Suprapubic skin (tissue), 4 donors: ENCODE data around the gene KCNK17. TPM values are rescaled to one million over a fixed set of nuclear protein-coding genes. Genes with fewer than 3 reads are reported as not detected.

Experiments used
- DNase-seq, 2 donors: peaks; one replicate each; pipeline ENCODE4 v3.0.0-alpha.2; 2019; ENCODE audit warnings: low spot score in 2 of 2
- H3K27ac ChIP-seq: fragments of 200-600 bp; sonication (generic); one replicate; pipeline ENCODE4 v1.5.1; 2019
- H3K27me3 ChIP-seq: fragments of 200-600 bp; sonication (generic); one replicate; pipeline ENCODE4 v1.5.1; 2019
- H3K36me3 ChIP-seq: fragments of 200-600 bp; sonication (generic); one replicate; pipeline ENCODE4 v1.5.1; 2019
- H3K4me1 ChIP-seq: fragments of 200-600 bp; sonication (generic); one replicate; pipeline ENCODE4 v1.5.1; 2019
- H3K4me3 ChIP-seq: fragments of 200-600 bp; sonication (generic); one replicate; pipeline ENCODE4 v1.5.1; 2019; ENCODE audit warnings: mild to moderate bottlenecking
- H3K9me3 ChIP-seq: fragments of 200-600 bp; sonication (generic); one replicate; pipeline ENCODE4 v1.5.1; 2019
- CTCF ChIP-seq, 2 donors: fragments of 200-600 bp in 1 of 2; fragments of 450-650 bp in 1 of 2; sonication (generic) in 1 of 2; IDR thresholded peaks; one replicate each; pipeline ENCODE4 v1.5.1; 2016 to 2019; ENCODE audit warnings: antibody characterized with exemption in 2 of 2, mild to moderate bottlenecking in 1 of 2, moderate library complexity in 1 of 2
- EP300 ChIP-seq: sonication (generic); formaldehyde crosslinking; IDR thresholded peaks from one replicate; pipeline ENCODE4 v1.6.1; 2017; ENCODE audit warnings: antibody characterized with exemption
- POLR2A ChIP-seq, 2 donors: fragments of 450-650 bp; IDR thresholded peaks; one replicate each; pipeline ENCODE4 v1.6.1; 2017; ENCODE audit warnings: antibody characterized with exemption in 2 of 2, mild to moderate bottlenecking in 2 of 2, moderate library complexity in 2 of 2
- POLR2AphosphoS5 ChIP-seq, 3 donors: sonication (generic); formaldehyde crosslinking; IDR thresholded peaks; one replicate each; pipeline ENCODE4 v1.6.1; 2017; ENCODE audit warnings: antibody characterized with exemption in 3 of 3
- WGBS: methylation state at CpG from one replicate; pipeline ENCODE4 v1.1.5; 2018; 5-methylcytosine and 5-hydroxymethylcytosine counted together
- total RNA-seq, 4 donors: library from RNA; depleted of rRNA; stranded (reverse); fragments of >200 nt; gene quantifications; one replicate each; pipeline ENCODE4 v1.1.0, GENCODE V29; 2016

Gene KCNK17
- total RNA-seq, 4 donors from 2014 or later, result not detected

- H3K4me3 ChIP-seq, result no peak overlapping the region
- H3K27ac ChIP-seq, result no peak overlapping the region
- peaks cover 7% of the 10 kb centered on the region for H3K4me1 ChIP-seq
- TF ChIP-seq POLR2AphosphoS5 (IDR thresholded peaks at IDR 0.05), result no peak
- TF ChIP-seq POLR2A (IDR thresholded peaks at IDR 0.05), result no peak
- TF ChIP-seq EP300, result no peak
- no peak for TF ChIP-seq CTCF (IDR thresholded peaks at IDR 0.05)
- no peaks in the 10 kb centered on the region for H3K9me3 ChIP-seq
- H3K27me3 ChIP-seq, result peaks cover under 1% of the 10 kb centered on the region
- DNase-seq, result no peak
- H3K36me3 ChIP-seq, result no peaks in the 10 kb centered on the region
Observed at GRCh38 chr6:39304951-39305350, 9.3 kb downstream of the KCNK17 start.

- Histone ChIP-seq H3K4me3 (no peak overlapping the region), H3K36me3 (no peaks in the 10 kb centered on the region), H3K27me3 (no peaks in the 10 kb centered on the region), H3K4me1 (peaks cover 7% of the 10 kb centered on the region), H3K27ac (no peak overlapping the region), H3K9me3 (no peaks in the 10 kb centered on the region)
- peak in 1 of 2 donors; percentile 24 for TF ChIP-seq CTCF (IDR thresholded peaks at IDR 0.05)
- TF ChIP-seq POLR2AphosphoS5 (IDR thresholded peaks at IDR 0.05), result no peak
- DNase-seq, result no peak
- 85% methylated on average over 19 of the region's 30 CpGs for WGBS
Observed at GRCh38 chr6:39303425-39304153, 10.6 kb downstream of the KCNK17 start.

- peaks cover 7% of the 10 kb centered on the region for H3K4me1 ChIP-seq
- no peak overlapping the region for H3K27ac ChIP-seq
- no peaks in the 10 kb centered on the region for H3K36me3 ChIP-seq
- WGBS, result 23% methylated on average over 3 of the region's 11 CpGs
- H3K4me3 ChIP-seq, result no peak overlapping the region
- no peak for TF ChIP-seq POLR2A (IDR thresholded peaks at IDR 0.05)
- peak in 1 of 3 donors; percentile 34 for TF ChIP-seq POLR2AphosphoS5 (IDR thresholded peaks at IDR 0.05)
- peak; percentile 63 to 87 for TF ChIP-seq CTCF (IDR thresholded peaks at IDR 0.05)
- no peak for TF ChIP-seq EP300
- no peaks in the 10 kb centered on the region for H3K27me3 ChIP-seq
- peak; percentile 80 to 90 for DNase-seq
- H3K9me3 ChIP-seq, result no peaks in the 10 kb centered on the region
Observed at GRCh38 chr6:39302669-39303424, 11.4 kb downstream of the KCNK17 start.

- H3K9me3 ChIP-seq, result no peaks in the 10 kb centered on the region
- 78% methylated on average over 1 of the region's 2 CpGs for WGBS
- H3K4me3 ChIP-seq, result no peak overlapping the region
- peaks cover 7% of the 10 kb centered on the region for H3K4me1 ChIP-seq
- H3K27me3 ChIP-seq, result no peaks in the 10 kb centered on the region
- TF ChIP-seq CTCF (IDR thresholded peaks at IDR 0.05) (no peak), EP300 (no peak), POLR2A (IDR thresholded peaks at IDR 0.05) (no peak), POLR2AphosphoS5 (IDR thresholded peaks at IDR 0.05) (no peak)
- no peaks in the 10 kb centered on the region for H3K36me3 ChIP-seq
- no peak overlapping the region for H3K27ac ChIP-seq
- DNase-seq, result no peak
Observed at GRCh38 chr6:39302011-39302410, 12.2 kb downstream of the KCNK17 start.

GRCh38 chr6:39301606-39302005 lies 12.6 kb downstream of the KCNK17 start:
- Histone ChIP-seq H3K9me3 (no peaks in the 10 kb centered on the region), H3K4me3 (no peak overlapping the region), H3K27ac (no peak overlapping the region), H3K36me3 (no peaks in the 10 kb centered on the region), H3K4me1 (peaks cover 7% of the 10 kb centered on the region), H3K27me3 (no peaks in the 10 kb centered on the region)
- 77% methylated on average over 6 of the region's 7 CpGs for WGBS
- TF ChIP-seq EP300, result no peak
- TF ChIP-seq CTCF (IDR thresholded peaks at IDR 0.05), result no peak
- no peak for TF ChIP-seq POLR2A (IDR thresholded peaks at IDR 0.05)
- no peak for TF ChIP-seq POLR2AphosphoS5 (IDR thresholded peaks at IDR 0.05)
- DNase-seq, result no peak
